H1 (cell line): ENCODE results near the gene GRID2. TPM values are rescaled to one million over a fixed set of nuclear protein-coding genes. Genes with fewer than 3 reads are reported as not detected.

Experiments
- CHD1 ChIP-seq: IDR thresholded peaks from 2 replicates; pipeline ENCODE4 v1.6.1; 2012; ENCODE audit warnings: low read depth, low read length, improper control_type of control experiment
- CHD7 ChIP-seq: fragments of 300-600 bp; sonication (generic); IDR thresholded peaks from 2 replicates; pipeline ENCODE4 v1.7.1; 2012; ENCODE audit warnings: low read length, moderate library complexity, mild to moderate bottlenecking, inconsistent platforms; ENCODE audit not compliant: insufficient replicate concordance
- EZH2 ChIP-seq: fragments of 200-600 bp; sonication (generic); IDR thresholded peaks from 2 replicates; pipeline ENCODE4 v1.7.1; 2012; ENCODE audit warnings: low read depth, mild to moderate bottlenecking, moderate library complexity, low read length, inconsistent platforms; ENCODE audit not compliant: severe bottlenecking
- POLR2A ChIP-seq, 2 experiments: IDR thresholded peaks; 1 replicate in 1 of 2; 2 replicates in 1 of 2; pipeline ENCODE4 v1.6.1; 2011; ENCODE audit warnings: low read depth in 2 of 2, low read length in 2 of 2, mild to moderate bottlenecking in 2 of 2; ENCODE audit errors: control extremely low read depth in 1 of 2
- polyA plus RNA-seq, 7 experiments: library from polyadenylated mRNA; depleted of rRNA in 3 of 7; stranded (reverse) in 5 of 7; unstranded in 2 of 7; fragments of >200 nt in 5 of 7; fragments of 200-250 nt in 2 of 7; gene quantifications; 1 replicate in 5 of 7; 2 replicates in 1 of 7; 4 replicates in 1 of 7; pipeline versions ENCODE4 v1.2.1 to v1.2.3, GENCODE V29; 2011 to 2013; ENCODE audit warnings: missing spikeins in 2 of 7, mixed read lengths in 2 of 7
- total RNA-seq: library from RNA; stranded (reverse); fragmentation: NEBNext Ultra II Directional; extraction: Animal tissue kit (Norgen Biotek cat#: 25700); gene quantifications from 2 replicates; pipeline ENCODE4 v1.2.1, GENCODE V29; 2021

The GRID2 gene
- total and polyA plus RNA-seq, 2 of the 8 experiments (the other 6 are each of a cell fraction or from before 2014, with no cell fraction given) = 31.1 to 81.9 TPM

- no peak for TF ChIP-seq CHD1
- TF ChIP-seq CHD7 = no peak
- no peak for TF ChIP-seq EZH2
- no peak for TF ChIP-seq POLR2A (IDR thresholded peaks at IDR 0.05; ENCODE audit: control extremely low read depth in 1 of 2, low read depth in 2 of 2, low read length in 2 of 2)
Observed at GRCh38 chr4:92885632-92886031, 581.9 kb downstream of the GRID2 start (continued).
